ENCODE data around the gene DPYSL5. TPM values are rescaled to one million over a fixed set of nuclear protein-coding genes. Genes with fewer than 3 reads are reported as not detected.

DPYSL5 gene
- total RNA-seq, 2 donors from 2014 or later = 3.1 to 3.5 TPM

GRCh38 chr2:26934985-26935384, 87.1 kb downstream of the DPYSL5 start:
- 66% methylated on average over 3 of the region's 3 CpGs for WGBS, 2 experiments (ENCODE audit: insufficient coverage in 1 of 2, insufficient read length in 1 of 2)
- no peaks in the 10 kb centered on the region for H3K36me3 Mint-ChIP-seq (ENCODE audit: low read depth)
- H3K9ac ChIP-seq (ENCODE audit: extremely low read depth, low read length, poor library complexity, severe bottlenecking) = no peak overlapping the region
- H3K9me3 ChIP-seq (ENCODE audit: control insufficient read depth, low read length) = no peaks in the 10 kb centered on the region
- H3K4me3 Mint-ChIP-seq = no peak overlapping the region
- H3K27me3 Mint-ChIP-seq (ENCODE audit: insufficient read depth) = peaks cover 4% of the 10 kb centered on the region
- no peaks in the 10 kb centered on the region for H3K4me1 ChIP-seq (ENCODE audit: control insufficient read depth, insufficient read depth, low read length)
- no peaks in the 10 kb centered on the region for H3K27me3 ChIP-seq (ENCODE audit: control insufficient read depth, insufficient read depth, low read length, poor library complexity, severe bottlenecking)
- H3K4me3 ChIP-seq (ENCODE audit: low read length) = no peak overlapping the region
- no peaks in the 10 kb centered on the region for H3K9me3 Mint-ChIP-seq
- H3K27ac ChIP-seq (ENCODE audit: low read depth, low read length) = no peak overlapping the region
- TF ChIP-seq CTCF (conservative IDR thresholded peaks at IDR 0.05) = no peak
- H3K4me1 Mint-ChIP-seq = no peaks in the 10 kb centered on the region
- no peaks in the 10 kb centered on the region for H3K36me3 ChIP-seq (ENCODE audit: control insufficient read depth, insufficient read depth, low read length)
- no peak overlapping the region for H3K27ac Mint-ChIP-seq
- peak; percentile 5 for DNase-seq

- Mint-ChIP-seq H3K4me1 (no peaks in the 10 kb centered on the region), H3K9me3 (no peaks in the 10 kb centered on the region), H3K27ac (no peak overlapping the region), H3K27me3 (ENCODE audit: insufficient read depth) (peaks cover 6% of the 10 kb centered on the region), H3K36me3 (ENCODE audit: low read depth) (no peaks in the 10 kb centered on the region), H3K4me3 (no peak overlapping the region)
- Histone ChIP-seq H3K36me3 (ENCODE audit: control insufficient read depth, insufficient read depth, low read length) (no peaks in the 10 kb centered on the region), H3K4me3 (ENCODE audit: low read length) (no peak overlapping the region), H3K27ac (ENCODE audit: low read depth, low read length) (no peak overlapping the region), H3K4me1 (ENCODE audit: control insufficient read depth, insufficient read depth, low read length) (no peaks in the 10 kb centered on the region), H3K27me3 (ENCODE audit: control insufficient read depth, insufficient read depth, low read length, poor library complexity, severe bottlenecking) (no peaks in the 10 kb centered on the region), H3K9ac (ENCODE audit: extremely low read depth, low read length, poor library complexity, severe bottlenecking) (no peak overlapping the region), H3K9me3 (ENCODE audit: control insufficient read depth, low read length) (no peaks in the 10 kb centered on the region)
- no peak for TF ChIP-seq CTCF (conservative IDR thresholded peaks at IDR 0.05)
- 99% methylated on average over 3 of the region's 5 CpGs; no CpG with 5 or more reads in 1 of the 2 experiments for WGBS, 2 experiments (ENCODE audit: insufficient coverage in 1 of 2, insufficient read length in 1 of 2)
- DNase-seq = no peak
These were observed 88.9 kb downstream of the DPYSL5 start for GRCh38 chr2:26936855-26937254.

- Mint-ChIP-seq H3K4me3 (no peak overlapping the region), H3K4me1 (peaks cover 12% of the 10 kb centered on the region), H3K27me3 (ENCODE audit: insufficient read depth) (peaks cover 20% of the 10 kb centered on the region), H3K9me3 (no peaks in the 10 kb centered on the region), H3K36me3 (ENCODE audit: low read depth) (no peaks in the 10 kb centered on the region), H3K27ac (no peak overlapping the region)
- H3K9ac ChIP-seq (ENCODE audit: extremely low read depth, low read length, poor library complexity, severe bottlenecking) = no peak overlapping the region
- H3K27me3 ChIP-seq (ENCODE audit: control insufficient read depth, insufficient read depth, low read length, poor library complexity, severe bottlenecking) = peaks cover 4% of the 10 kb centered on the region
- no peaks in the 10 kb centered on the region for H3K36me3 ChIP-seq (ENCODE audit: control insufficient read depth, insufficient read depth, low read length)
- no peak for DNase-seq
- peaks cover 6% of the 10 kb centered on the region for H3K4me1 ChIP-seq (ENCODE audit: control insufficient read depth, insufficient read depth, low read length)
- TF ChIP-seq CTCF (conservative IDR thresholded peaks at IDR 0.05) = no peak
- H3K4me3 ChIP-seq (ENCODE audit: low read length) = no peak overlapping the region
- 84 to 87% methylated on average over 5 to 10 of the region's 10 CpGs for WGBS, 2 experiments (ENCODE audit: insufficient coverage in 1 of 2, insufficient read length in 1 of 2)
- H3K27ac ChIP-seq (ENCODE audit: low read depth, low read length) = no peak overlapping the region
- no peaks in the 10 kb centered on the region for H3K9me3 ChIP-seq (ENCODE audit: control insufficient read depth, low read length)
These were observed 90.6 kb downstream of the DPYSL5 start for GRCh38 chr2:26938399-26939118.
